Heart right ventricle (tissue), 16 donors: ENCODE results near the gene ETFRF1. TPM values are rescaled to one million over a fixed set of nuclear protein-coding genes. Genes with fewer than 3 reads are reported as not detected.

Source experiments
- ATAC-seq, 8 donors: fragments of 200-7000 bp; cut with Tn5 transposase; one replicate each; pipeline ENCODE4 v1.9.1; 2020; ENCODE audit warnings: mild to moderate bottlenecking in 8 of 8, moderate library complexity in 8 of 8, moderate number of reproducible peaks in 1 of 8
- DNase-seq, 2 donors: peaks; one replicate each; pipeline ENCODE4 v3.0.0-alpha.2; 2020
- H3K27ac ChIP-seq, 10 donors: fragments of 200-600 bp; sonication (generic) in 2 of 10; one replicate each; pipeline versions ENCODE4 v1.5.0 to v1.8.0; 2020 to 2022; ENCODE audit warnings: mild to moderate bottlenecking in 3 of 10
- H3K27me3 ChIP-seq, 7 donors: fragments of 200-600 bp; one replicate each; pipeline ENCODE4 v1.8.0; 2021 to 2022; ENCODE audit warnings: mild to moderate bottlenecking in 2 of 7
- H3K36me3 ChIP-seq, 9 donors: fragments of 200-600 bp; sonication (generic) in 1 of 9; one replicate each; pipeline versions ENCODE4 v1.5.0 to v1.8.0; 2020 to 2022; ENCODE audit warnings: mild to moderate bottlenecking in 2 of 9
- H3K4me1 ChIP-seq, 9 donors: fragments of 200-600 bp; sonication (generic) in 1 of 9; one replicate each; pipeline versions ENCODE4 v1.5.0 to v1.8.0; 2020 to 2022; ENCODE audit warnings: mild to moderate bottlenecking in 4 of 9
- H3K4me3 ChIP-seq, 10 donors: fragments of 200-600 bp; sonication (generic) in 2 of 10; one replicate each; pipeline versions ENCODE4 v1.5.0 to v1.8.0; 2020 to 2022; ENCODE audit warnings: mild to moderate bottlenecking in 7 of 10, moderate library complexity in 2 of 10
- H3K9me3 ChIP-seq, 11 donors: fragments of 200-600 bp in 10 of 11; sonication (generic) in 2 of 11; one replicate each; pipeline versions ENCODE4 v1.5.0 to v1.8.0; 2013 to 2022; ENCODE audit warnings: mild to moderate bottlenecking in 2 of 11, control low read depth in 1 of 11, moderate library complexity in 1 of 11
- CTCF ChIP-seq, 9 donors: fragments of 200-600 bp; sonication (generic) in 2 of 9; IDR thresholded peaks; one replicate each; pipeline versions ENCODE4 v1.5.0 to v1.8.0; 2021 to 2022; ENCODE audit warnings: antibody characterized with exemption in 9 of 9, mild to moderate bottlenecking in 5 of 9, moderate library complexity in 1 of 9
- WGBS, 2 donors: extraction: QIAGEN DNeasy Blood & Tissue Kit; methylation state at CpG; one replicate each; pipeline ENCODE4 v1.1.7; 2013; ENCODE audit warnings: inconsistent platforms in 1 of 2; 5-methylcytosine and 5-hydroxymethylcytosine counted together
- intact Hi-C, 10 donors: fragments of 100-400 bp; cut with DNase I; formaldehyde crosslinking; loops; one replicate each; pipeline versions ENCODE4 v1.11.1 to v1.14.2; 2022
- polyA plus RNA-seq, 2 donors: library from polyadenylated mRNA; stranded (reverse); fragments of 200-250 nt; gene quantifications; one replicate each; pipeline ENCODE4 v1.2.3, GENCODE V29; 2013
- total RNA-seq, 10 donors: library from RNA; stranded (reverse); fragmentation: NEBNext Ultra II Directional in 3 of 10; extraction: Animal tissue kit (Norgen Biotek cat#: 25700) in 3 of 10; gene quantifications; one replicate each; pipeline versions ENCODE4 v1.2.1 to v1.2.4, GENCODE V29; 2021 to 2023
- donor health status: Arrhythmogenic right ventricular cardiomyopathy.
- donor health status: ischemic (EF 13 %, LVEDD 7.1; RV severe dilation, severe dysfunction).
- donor health status: healthy with polysubstance abuse.
- donor health status: DM: no; HTN: yes; CAD: no.
- donor health status: DM: no; HTN: no; CAD: no.
- donor health status: ischemic (EF 25% LVEDD 6.9; RV normal size, moderate dysfunction).
- donor health status: ischemic (EF 25% LVEDD 5.7; RV mildly dilated, moderate dysfunction).
- donor health status: healthy.
- donor health status: DM: yes; HTN: yes; CAD: no.
- donor health status: Ischemic cardiomyopathy.
- donor health status: ischemic (EF 35%, LVEDD 5.7; RV mildly dilated, moderate dysfunction).
- donor health status: nonischemic (EF 11% LVEDD 7.7; RV severe dilation, severe dysfunction).
- donor health status: DM: yes; HTN: yes; CAD: no.
- donor health status: PGD.
- donor health status: ischemic (EF 29% LVEDD 5.4; RV normal size, mild dysfunction).
- donor health status: nonischemic (EF 23%, LVEDD 6.1; RV moderate dilation, normal function).

Gene ETFRF1
- total and polyA plus RNA-seq, 12 donors, result 28.1 to 67.6 (median 50.3) TPM

GRCh38 chr12:25252946-25253345, 57.9 kb downstream of the ETFRF1 start:
- intact Hi-C loops, result loop anchor here in 1 of 10 donors (5.0 kb wide), 1 partner anchor 56 kb away; the partner anchor contains the start of genes DNAI7 and ETFRF1

GRCh38 chr12:25253371-25254068, 58.5 kb downstream of the ETFRF1 start:
- Histone ChIP-seq H3K9me3 (no peaks in the 10 kb centered on the region), H3K27me3 (no peaks in the 10 kb centered on the region), H3K4me3 (no peak overlapping the region), H3K27ac (no peak overlapping the region), H3K36me3 (peaks cover 0 to 2% (median 0%) of the 10 kb centered on the region in 9 donors), H3K4me1 (peaks cover 3 to 22% (median 15%) of the 10 kb centered on the region in 9 donors)
- intact Hi-C loops, result loop anchor here in 1 of 10 donors (5.0 kb wide), 1 partner anchor 56 kb away; the partner anchor contains the start of genes DNAI7 and ETFRF1
- no peak for DNase-seq
- ATAC-seq, result no peak
- no peak for TF ChIP-seq CTCF (IDR thresholded peaks at IDR 0.05)
- 81 to 83% methylated on average over 5 of the region's 5 CpGs for WGBS, 2 donors

More at GRCh38 chr12:25252946-25253345, 57.9 kb downstream of the ETFRF1 start:
- Histone ChIP-seq H3K36me3 (peaks cover 0 to 7% (median 0%) of the 10 kb centered on the region in 9 donors), H3K4me1 (peaks cover 3 to 25% (median 15%) of the 10 kb centered on the region in 9 donors), H3K9me3 (no peaks in the 10 kb centered on the region), H3K27ac (no peak overlapping the region), H3K4me3 (no peak overlapping the region), H3K27me3 (no peaks in the 10 kb centered on the region)
- no peak for DNase-seq
- no peak for TF ChIP-seq CTCF (IDR thresholded peaks at IDR 0.05)
- ATAC-seq, result no peak
- 84 to 86% methylated on average over 3 of the region's 3 CpGs for WGBS, 2 donors

GRCh38 chr12:25254271-25254880, 59.3 kb downstream of the ETFRF1 start:
- 85 to 91% methylated on average over 4 of the region's 4 CpGs for WGBS, 2 donors
- no peaks in the 10 kb centered on the region for H3K9me3 ChIP-seq
- ATAC-seq, result no peak
- H3K4me3 ChIP-seq, result no peak overlapping the region
- DNase-seq, result no peak
- no peak for TF ChIP-seq CTCF (IDR thresholded peaks at IDR 0.05)
- peaks cover under 1 to 13% (median 6%) of the 10 kb centered on the region in 9 donors for H3K4me1 ChIP-seq
- no peaks in the 10 kb centered on the region for H3K36me3 ChIP-seq
- H3K27ac ChIP-seq, result no peak overlapping the region
- intact Hi-C loops, result loop anchor here in 1 of 10 donors (5.0 kb wide), 1 partner anchor 57 kb away; the partner anchor contains the start of genes DNAI7 and ETFRF1
- H3K27me3 ChIP-seq, result no peaks in the 10 kb centered on the region

Other genes starting within 250 kb of the ETFRF1 start
- gene BCAT1, start 246.1 kb upstream of the ETFRF1 start, total RNA-seq, result 10 to 100 TPM in 1 of 10 donors, 1 to 10 TPM in 9; 1.4 to 17.0 (median 2.8) TPM
- gene BCAT1, start 246.1 kb upstream of the ETFRF1 start, polyA plus RNA-seq, result 1 to 10 TPM in 1 of 2 donors, under 1 TPM in 1; 0.95 to 1.6 TPM
- 1 to 10 TPM in 4 of 10 donors, under 1 TPM in 6; 0.47 to 1.8 (median 0.86) TPM for gene DNAI7, start 77 bp upstream of the ETFRF1 start, total RNA-seq
- gene DNAI7, start 77 bp upstream of the ETFRF1 start, polyA plus RNA-seq, result under 1 TPM; 0.04 to 0.15 TPM
- 10 to 100 TPM in 8 of 10 donors, 1 to 10 TPM in 2; 8.4 to 14.1 (median 11.7) TPM for gene KRAS, start 55.7 kb downstream of the ETFRF1 start, total RNA-seq
- gene KRAS, start 55.7 kb downstream of the ETFRF1 start, polyA plus RNA-seq, result 1 to 10 TPM; 3.4 to 7.1 TPM